Measurements from ENCODE around the gene NRF1.

Gene NRF1

GRCh38 chr7:129740574-129741410 is 129.3 kb downstream of the NRF1 start:
- Histone ChIP-seq H3K36me3 (ENCODE audit: control insufficient read depth, insufficient read depth, low read length) (peaks cover 1% of the 10 kb centered on the region; the same call in 1 of the 2 replicates), H3K4me3 (replicated peaks; ENCODE audit: low read depth, low read length) (no peak overlapping the region), H3K27me3 (replicated peaks; ENCODE audit: control insufficient read depth, insufficient read depth, low read length) (no peaks in the 10 kb centered on the region)
- TF ChIP-seq, protein P1, sequence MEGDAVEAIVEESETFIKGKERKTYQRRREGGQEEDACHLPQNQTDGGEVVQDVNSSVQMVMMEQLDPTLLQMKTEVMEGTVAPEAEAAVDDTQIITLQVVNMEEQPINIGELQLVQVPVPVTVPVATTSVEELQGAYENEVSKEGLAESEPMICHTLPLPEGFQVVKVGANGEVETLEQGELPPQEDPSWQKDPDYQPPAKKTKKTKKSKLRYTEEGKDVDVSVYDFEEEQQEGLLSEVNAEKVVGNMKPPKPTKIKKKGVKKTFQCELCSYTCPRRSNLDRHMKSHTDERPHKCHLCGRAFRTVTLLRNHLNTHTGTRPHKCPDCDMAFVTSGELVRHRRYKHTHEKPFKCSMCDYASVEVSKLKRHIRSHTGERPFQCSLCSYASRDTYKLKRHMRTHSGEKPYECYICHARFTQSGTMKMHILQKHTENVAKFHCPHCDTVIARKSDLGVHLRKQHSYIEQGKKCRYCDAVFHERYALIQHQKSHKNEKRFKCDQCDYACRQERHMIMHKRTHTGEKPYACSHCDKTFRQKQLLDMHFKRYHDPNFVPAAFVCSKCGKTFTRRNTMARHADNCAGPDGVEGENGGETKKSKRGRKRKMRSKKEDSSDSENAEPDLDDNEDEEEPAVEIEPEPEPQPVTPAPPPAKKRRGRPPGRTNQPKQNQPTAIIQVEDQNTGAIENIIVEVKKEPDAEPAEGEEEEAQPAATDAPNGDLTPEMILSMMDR (IDR thresholded peaks at IDR 0.05; ENCODE audit: insufficient read depth, low read length, poor library complexity, severe bottlenecking) = no peak
- no peak for DNase-seq (ENCODE audit: extremely low read depth, insufficient read length)

- no peak for DNase-seq (ENCODE audit: extremely low read depth, insufficient read length)
- Histone ChIP-seq H3K4me3 (replicated peaks; ENCODE audit: low read depth, low read length) (no peak overlapping the region), H3K27me3 (replicated peaks; ENCODE audit: control insufficient read depth, insufficient read depth, low read length) (no peaks in the 10 kb centered on the region), H3K36me3 (ENCODE audit: control insufficient read depth, insufficient read depth, low read length) (peaks cover 1% of the 10 kb centered on the region; the same call in 1 of the 2 replicates)
- TF ChIP-seq, protein P1 (IDR thresholded peaks at IDR 0.05; ENCODE audit: insufficient read depth, low read length, poor library complexity, severe bottlenecking) = no peak
These were observed 130.3 kb downstream of the NRF1 start for GRCh38 chr7:129741743-129742213.

GRCh38 chr7:129742256-129742655 is 130.7 kb downstream of the NRF1 start:
- TF ChIP-seq, protein P1 (IDR thresholded peaks at IDR 0.05; ENCODE audit: insufficient read depth, low read length, poor library complexity, severe bottlenecking) = no peak
- Histone ChIP-seq H3K4me3 (replicated peaks; ENCODE audit: low read depth, low read length) (no peak overlapping the region), H3K27me3 (replicated peaks; ENCODE audit: control insufficient read depth, insufficient read depth, low read length) (no peaks in the 10 kb centered on the region), H3K36me3 (ENCODE audit: control insufficient read depth, insufficient read depth, low read length) (peaks cover 1% of the 10 kb centered on the region; the same call in 1 of the 2 replicates)
- DNase-seq (ENCODE audit: extremely low read depth, insufficient read length) = no peak

DNA sequence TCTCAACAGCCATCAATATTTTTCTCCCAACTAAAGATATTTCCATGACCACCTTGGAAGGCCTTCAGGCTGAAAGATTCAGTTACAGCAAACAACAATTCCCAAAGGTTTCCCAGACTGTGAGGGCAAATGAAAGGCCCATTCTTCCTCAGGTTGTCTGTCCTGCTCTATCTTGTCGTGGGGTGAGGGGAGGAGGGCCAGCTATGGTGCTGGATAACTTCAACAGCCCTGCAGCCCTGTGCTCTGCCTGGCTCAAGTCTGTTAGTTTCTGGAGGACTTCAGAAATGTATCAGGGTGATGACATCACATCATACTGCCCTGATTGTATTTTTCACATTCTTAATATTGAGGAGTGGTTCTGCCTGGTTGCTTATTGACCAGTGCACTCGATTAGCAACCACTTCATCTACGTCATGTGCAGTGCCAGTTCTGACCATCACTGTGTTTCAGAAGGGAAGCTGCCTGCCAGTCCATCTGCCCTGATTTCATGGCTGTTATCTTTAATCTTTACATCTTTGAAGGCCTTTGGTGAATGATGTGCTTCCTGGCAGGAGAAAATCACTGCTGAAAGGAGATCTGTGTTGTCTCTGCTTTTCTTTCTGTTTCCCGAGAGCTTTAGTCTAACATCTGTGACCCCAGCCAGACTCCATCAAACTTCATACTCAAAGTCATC is 135.5 kb downstream of the NRF1 start:
- Histone ChIP-seq H3K36me3 (ENCODE audit: control insufficient read depth, insufficient read depth, low read length) (no peaks in the 10 kb centered on the region), H3K27me3 (replicated peaks; ENCODE audit: control insufficient read depth, insufficient read depth, low read length) (no peaks in the 10 kb centered on the region), H3K4me3 (replicated peaks; ENCODE audit: low read depth, low read length) (no peak overlapping the region)
- DNase-seq (ENCODE audit: extremely low read depth, insufficient read length) = no peak
- TF ChIP-seq, protein P1 (IDR thresholded peaks at IDR 0.05; ENCODE audit: insufficient read depth, low read length, poor library complexity, severe bottlenecking) = no peak

DNA sequence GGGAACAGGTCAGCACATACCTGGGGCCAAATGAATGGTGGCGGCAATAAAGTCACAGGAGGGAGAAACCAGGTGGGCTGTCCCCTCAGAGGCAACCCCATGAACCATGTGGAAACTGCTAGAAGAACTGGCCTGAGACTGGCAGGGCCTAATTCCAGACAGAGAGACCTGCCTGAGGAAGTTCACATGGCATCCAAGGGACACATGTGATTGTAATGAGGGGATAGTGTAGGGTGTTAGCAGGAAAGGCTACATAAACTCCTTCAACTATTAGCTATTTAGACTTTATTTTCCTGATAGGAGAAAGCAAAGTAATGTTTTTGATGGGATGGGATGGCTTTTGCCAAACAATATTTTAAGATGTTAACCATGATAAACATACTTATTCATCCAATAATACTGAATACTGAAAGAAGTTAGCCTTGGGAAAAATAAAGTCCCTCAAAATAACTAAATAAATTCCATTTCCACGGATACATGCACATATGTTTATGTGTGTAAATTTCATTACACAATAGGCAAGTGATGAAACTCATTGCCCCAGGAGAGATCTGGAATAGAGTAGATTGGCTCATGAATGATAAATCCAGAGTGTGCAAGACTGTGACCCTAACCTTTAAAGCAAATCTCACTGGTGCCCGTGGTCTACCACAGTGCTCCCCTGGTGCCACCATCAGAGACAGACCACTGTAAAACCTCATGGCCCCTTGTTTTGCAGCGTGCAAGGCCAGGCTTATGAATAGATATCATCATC is 137.0 kb downstream of the NRF1 start:
- Histone ChIP-seq H3K4me3 (replicated peaks; ENCODE audit: low read depth, low read length) (no peak overlapping the region), H3K27me3 (replicated peaks; ENCODE audit: control insufficient read depth, insufficient read depth, low read length) (no peaks in the 10 kb centered on the region), H3K36me3 (ENCODE audit: control insufficient read depth, insufficient read depth, low read length) (no peaks in the 10 kb centered on the region; the same call in 1 of the 2 replicates)
- TF ChIP-seq, protein P1 (IDR thresholded peaks at IDR 0.05; ENCODE audit: insufficient read depth, low read length, poor library complexity, severe bottlenecking) = no peak
- DNase-seq (ENCODE audit: extremely low read depth, insufficient read length) = no peak
